ENCODE measurements around the gene PCDHA1. TPM values are rescaled to one million over a fixed set of nuclear protein-coding genes. Genes with fewer than 3 reads are reported as not detected.
A peak's percentile ranks its signal among the peaks of the same experiment; 100 is the strongest.

PCDHA1 gene
- total and polyA plus RNA-seq, 2 of the 13 experiments (the other 11 are each of a cell fraction or from before 2014, with no cell fraction given): not detected

GRCh38 chr5:141040771-141041426, 255.0 kb downstream of the PCDHA1 start (continued):
- TF ChIP-seq CREB3 (CRISPR knock-in tag; IDR thresholded peaks at IDR 0.05) (no peak), ZNF576 (CRISPR knock-in tag; IDR thresholded peaks at IDR 0.05) (no peak), ZNF557 (CRISPR knock-in tag; IDR thresholded peaks at IDR 0.05) (no peak), ZNF468 (CRISPR knock-in tag; IDR thresholded peaks at IDR 0.05) (no peak), NR2F2 (IDR thresholded peaks at IDR 0.05; ENCODE audit: borderline replicate concordance, low read depth) (no peak), MXD1 (CRISPR knock-in tag; IDR thresholded peaks at IDR 0.05) (no peak), EEA1 (CRISPR knock-in tag; IDR thresholded peaks at IDR 0.05; ENCODE audit: borderline replicate concordance) (no peak), ZSCAN30 (CRISPR knock-in tag; IDR thresholded peaks at IDR 0.05) (no peak), MATR3 (CRISPR knock-in tag; IDR thresholded peaks at IDR 0.05) (no peak), GABPA (IDR thresholded peaks at IDR 0.05; ENCODE audit: low read depth, low read length) (peak; percentile 56), GABPA (CRISPR knock-in tag; IDR thresholded peaks at IDR 0.05; ENCODE audit: low read depth) (peak; percentile 92), ZNF703 (CRISPR knock-in tag; IDR thresholded peaks at IDR 0.05; ENCODE audit: borderline replicate concordance) (no peak), ZNF326 (CRISPR knock-in tag; IDR thresholded peaks at IDR 0.05; ENCODE audit: borderline replicate concordance) (no peak), HOMEZ (CRISPR knock-in tag; IDR thresholded peaks at IDR 0.05; ENCODE audit: low read depth) (peak; percentile 78; the same call in 1 of the 2 replicates), MIER2 (CRISPR knock-in tag; IDR thresholded peaks at IDR 0.05) (peak; percentile 99), ZNF749 (CRISPR knock-in tag; IDR thresholded peaks at IDR 0.05; ENCODE audit: borderline replicate concordance) (peak; percentile 71; the same call in 1 of the 2 replicates), ZNF567 (CRISPR knock-in tag; IDR thresholded peaks at IDR 0.05; ENCODE audit: borderline replicate concordance) (no peak), PREB (CRISPR knock-in tag; IDR thresholded peaks at IDR 0.05) (no peak), TBX3 (IDR thresholded peaks at IDR 0.05; ENCODE audit: borderline replicate concordance) (no peak), KDM4B (CRISPR knock-in tag; IDR thresholded peaks at IDR 0.05) (no peak), ATF1 (CRISPR knock-in tag; IDR thresholded peaks at IDR 0.05) (peak; percentile 57; the same call in 1 of the 2 replicates), MAZ (IDR thresholded peaks at IDR 0.05; ENCODE audit: borderline replicate concordance, low read depth, low read length) (0 out of 2 replicates have a peak, but pooled peaks have one; percentile 23), MAZ (CRISPR knock-in tag; IDR thresholded peaks at IDR 0.05; ENCODE audit: low read depth) (no peak), ZNF484 (CRISPR knock-in tag; IDR thresholded peaks at IDR 0.05; ENCODE audit: borderline replicate concordance, low read depth) (no peak), ZNF382 (CRISPR knock-in tag; IDR thresholded peaks at IDR 0.05; ENCODE audit: borderline replicate concordance) (no peak), ZNF121 (CRISPR knock-in tag; IDR thresholded peaks at IDR 0.05) (no peak), DNMT3B (CRISPR knock-in tag; conservative IDR thresholded peaks at IDR 0.05) (peak; percentile 66; the same call in 1 of the 2 replicates), GABPB1 (CRISPR knock-in tag; IDR thresholded peaks at IDR 0.05) (peak; percentile 93), MEIS2 (CRISPR knock-in tag; IDR thresholded peaks at IDR 0.05) (0 out of 2 replicates have a peak, but pooled peaks have one; percentile 53)
